Measurements from ENCODE around the gene MUS81. TPM values are rescaled to one million over a fixed set of nuclear protein-coding genes. Genes with fewer than 3 reads are reported as not detected.
"Not testable (repeated sequence)": the region's sequence is repeated elsewhere in the genome, so short reads cannot be mapped to it uniquely, and the experiment has no call there.

The MUS81 gene
- total and polyA plus RNA-seq, 3 experiments from 2014 or later: 35.2 to 85.8 (median 84.7) TPM

DNA sequence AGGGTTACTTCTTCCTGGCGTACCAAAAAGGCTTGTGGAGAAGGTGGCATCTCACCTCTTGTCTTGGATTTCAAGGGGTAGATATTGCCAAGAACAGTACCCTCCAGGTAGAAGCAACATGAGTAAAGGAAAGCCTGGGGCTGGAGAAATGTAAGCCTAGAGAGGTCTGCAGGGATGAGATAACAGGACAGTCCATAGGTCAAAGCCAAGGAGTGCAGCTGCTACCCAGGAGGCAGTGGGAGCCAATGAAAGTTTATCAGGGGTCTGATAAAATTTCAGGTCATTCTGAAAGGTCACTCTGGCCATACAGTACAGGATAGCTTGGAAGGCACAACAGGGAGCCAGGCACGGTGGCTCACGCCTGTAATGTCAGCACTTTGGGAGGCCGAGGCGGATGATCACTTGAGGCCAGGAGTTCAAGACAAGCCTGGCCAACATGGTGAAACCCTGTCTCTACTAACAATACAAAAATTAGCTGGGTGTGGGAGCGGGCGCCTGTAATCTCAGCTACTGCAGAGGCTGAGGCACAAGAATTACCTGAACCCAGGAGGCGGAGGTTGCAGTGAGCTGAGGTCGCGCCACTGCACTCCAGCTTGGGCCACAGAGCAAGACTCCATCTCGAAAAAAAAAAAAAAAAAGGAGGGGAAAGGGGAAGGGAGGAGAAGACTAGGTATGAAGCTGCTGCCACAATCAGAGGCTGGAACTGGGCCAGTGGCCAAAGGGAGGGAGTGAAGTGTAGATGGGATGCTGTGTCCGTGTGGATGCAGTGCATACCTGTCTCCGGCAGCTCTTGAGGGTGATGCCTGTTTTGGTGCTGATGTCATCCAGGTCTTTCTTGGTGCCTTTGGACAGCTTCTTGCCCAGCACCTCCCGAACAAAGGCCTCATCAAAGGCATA is 26.8 kb downstream of the MUS81 start:
- H3K4me1 ChIP-seq (ENCODE audit: insufficient read depth, low read length): peaks cover 36% of the 10 kb centered on the region
- H3K36me3 ChIP-seq (ENCODE audit: insufficient read depth, low read length): peaks cover 17% of the 10 kb centered on the region

DNA sequence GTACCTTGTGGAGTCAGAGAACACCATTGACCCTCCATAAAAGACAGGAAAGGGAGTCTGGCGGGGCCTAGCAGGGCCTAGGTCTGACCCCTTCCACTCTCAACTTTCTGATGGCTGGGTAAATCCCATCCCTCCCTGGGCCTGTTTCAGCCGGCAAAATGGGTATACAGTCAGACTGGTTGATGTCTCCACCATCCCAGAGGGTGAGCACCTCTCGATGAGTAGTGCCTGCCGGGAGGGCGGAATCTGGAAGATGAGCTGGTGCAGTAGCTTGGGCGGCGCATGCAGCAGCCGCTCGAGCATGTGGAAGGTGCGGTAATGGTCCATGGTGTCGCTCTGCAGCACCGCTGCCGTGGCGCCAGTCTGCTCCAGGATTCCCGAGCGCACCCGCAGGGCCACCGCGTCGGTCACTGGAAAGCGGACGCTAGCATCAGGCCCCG is 27.5 kb downstream of the MUS81 start:
- Mint-ChIP-seq H3K27ac (peak overlapping the region; percentile 84 to 100 (median 96)), H3K36me3 (peaks cover 0 to 43% (median 0%) of the 10 kb centered on the region in 3 donors), H3K4me3 (peak overlapping the region; percentile 83 to 97 (median 92)), H3K9me3 (no peaks in the 10 kb centered on the region), H3K27me3 (no peaks in the 10 kb centered on the region), H3K4me1 (peaks cover 48 to 65% (median 64%) of the 10 kb centered on the region in 3 donors)
- DNase-seq: no peak
- Histone ChIP-seq H3K4me3 (ENCODE audit: low read length) (peak overlapping the region; percentile 94), H3K27ac (ENCODE audit: low read depth, low read length) (peak overlapping the region; percentile 87), H3K4me1 (ENCODE audit: insufficient read depth, low read length) (peaks cover 43% of the 10 kb centered on the region), H3K36me3 (ENCODE audit: insufficient read depth, low read length) (peaks cover 11% of the 10 kb centered on the region), H3K27me3 (ENCODE audit: insufficient read depth, low read length, poor library complexity, severe bottlenecking) (no peaks in the 10 kb centered on the region), H3K9me3 (ENCODE audit: low read length) (no peaks in the 10 kb centered on the region)
- ChIA-PET CTCF (interaction anchor here (0.6 to 21.9 kb wide), 30 partner anchors 12 to 329 kb away, joined by 3 to 560 read pairs (median 6); partner anchors contain the start of genes AP5B1, BANF1, C11orf68 and CFL1), POLR2A (interaction anchor here (0.5 to 6.0 kb wide), 20 partner anchors 13 to 273 kb away, joined by 3 to 140 read pairs (median 4); partner anchors contain the start of genes BANF1, C11orf68, CFL1 and KAT5)

More for the DNA sequence above, 26.8 kb downstream of the MUS81 start:
- peaks cover 0 to 49% (median 0%) of the 10 kb centered on the region in 3 donors for H3K36me3 Mint-ChIP-seq
- H3K4me1 Mint-ChIP-seq: peaks cover 43 to 60% (median 59%) of the 10 kb centered on the region in 3 donors
- CTCF ChIA-PET: interaction anchor here (1.0 to 21.9 kb wide), 10 partner anchors 13 to 175 kb away, joined by 3 to 560 read pairs (median 14); partner anchors contain the start of genes C11orf68, CFL1, CTSW and EFEMP2
- no peak for DNase-seq
- peak overlapping the region; percentile 94 for H3K4me3 ChIP-seq (ENCODE audit: low read length)
- no peaks in the 10 kb centered on the region for H3K9me3 ChIP-seq (ENCODE audit: low read length)
- H3K4me3 Mint-ChIP-seq: peak overlapping the region; percentile 83 to 97 (median 92)
- H3K27me3 Mint-ChIP-seq: no peaks in the 10 kb centered on the region
- no peaks in the 10 kb centered on the region for H3K9me3 Mint-ChIP-seq
- H3K27ac ChIP-seq (ENCODE audit: low read depth, low read length): peak overlapping the region; percentile 87
- no peaks in the 10 kb centered on the region for H3K27me3 ChIP-seq (ENCODE audit: insufficient read depth, low read length, poor library complexity, severe bottlenecking)
- POLR2A ChIA-PET: interaction anchor here (0.6 to 4.5 kb wide), 5 partner anchors 13 to 45 kb away, joined by 3 to 30 read pairs (median 5); partner anchors contain the start of genes C11orf68 and MUS81
- peak overlapping the region; percentile 84 to 99 (median 94) for H3K27ac Mint-ChIP-seq

DNA sequence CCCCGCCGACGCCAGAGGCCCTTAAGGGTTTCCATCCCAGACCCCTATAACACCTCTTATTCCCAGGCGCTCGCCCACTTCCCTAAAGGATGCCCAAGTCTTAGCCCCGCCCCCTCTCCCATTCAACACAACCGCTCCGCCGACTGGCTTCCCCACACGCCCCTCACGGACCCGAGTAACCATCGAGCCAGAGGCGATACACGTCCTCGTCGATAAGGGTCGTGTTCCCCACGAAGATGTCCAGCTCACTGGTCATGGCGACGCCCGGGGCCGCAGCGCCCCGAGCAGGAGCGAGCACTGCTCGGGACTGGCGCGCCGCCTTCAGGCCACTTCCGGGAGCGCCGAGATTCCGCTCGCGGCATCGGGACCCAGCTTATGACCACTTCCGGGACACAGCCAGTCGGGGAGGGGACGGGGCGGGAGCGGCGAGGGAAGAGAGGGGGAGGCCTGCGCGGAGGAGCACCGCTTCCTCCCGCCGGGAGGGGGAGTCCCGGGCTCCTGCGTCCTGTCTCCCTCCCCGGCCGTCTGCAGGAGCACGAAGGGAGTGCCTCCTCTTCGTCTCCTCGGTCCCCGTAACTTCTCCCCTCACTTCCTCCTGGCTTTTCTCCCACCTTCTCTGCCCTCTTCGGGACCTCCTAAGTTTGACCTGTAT is 28.1 kb downstream of the MUS81 start, which contains the start of gene FIBP:
Gene FIBP (minus strand): TSS at position 309 of the 652 bp plus-strand sequence. CDS start 53 bp downstream, at position 256.
- POLR2A ChIA-PET: interaction anchor here (0.5 to 6.0 kb wide), 22 partner anchors 11 to 273 kb away, joined by 3 to 140 read pairs (median 4); partner anchors contain the start of genes BANF1, C11orf68, CFL1 and KAT5

DNA sequence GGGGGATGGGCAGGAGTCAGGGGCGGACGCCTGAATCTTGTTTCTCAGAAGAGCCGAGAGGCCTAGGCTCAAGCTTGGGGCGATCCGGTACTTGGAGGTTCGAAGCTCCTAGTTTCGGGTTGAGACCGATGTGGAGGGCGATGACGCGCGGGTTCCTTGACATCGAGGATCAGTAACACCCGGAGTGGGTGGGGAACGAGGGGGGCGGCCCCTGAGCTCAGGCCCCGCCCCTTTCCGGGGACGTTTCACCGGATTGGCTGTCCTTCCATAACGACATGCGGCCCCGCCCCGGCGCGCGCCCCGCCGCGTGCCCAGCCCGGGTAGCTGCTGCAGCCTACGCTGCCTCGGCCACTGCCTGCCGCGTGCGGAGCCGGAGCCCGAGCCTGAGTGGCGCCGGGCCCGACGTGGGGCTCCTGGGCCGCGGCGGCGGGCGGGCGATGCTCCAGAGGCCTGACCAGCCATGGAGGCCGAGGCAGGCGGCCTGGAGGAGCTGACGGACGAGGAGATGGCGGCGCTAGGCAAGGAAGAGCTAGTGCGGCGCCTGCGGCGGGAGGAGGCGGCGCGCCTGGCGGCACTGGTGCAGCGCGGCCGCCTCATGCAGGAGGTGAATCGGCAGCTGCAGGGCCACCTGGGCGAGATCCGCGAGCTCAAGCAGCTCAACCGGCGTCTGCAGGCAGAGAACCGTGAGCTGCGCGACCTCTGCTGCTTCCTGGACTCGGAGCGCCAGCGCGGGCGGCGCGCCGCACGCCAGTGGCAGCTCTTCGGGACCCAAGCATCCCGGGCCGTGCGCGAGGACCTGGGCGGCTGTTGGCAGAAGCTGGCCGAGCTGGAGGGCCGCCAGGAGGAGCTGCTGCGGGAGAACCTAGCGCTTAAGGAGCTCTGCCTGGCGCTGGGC is 30.3 kb downstream of the MUS81 start, which contains the start of gene CCDC85B:
Gene CCDC85B (plus strand): TSS at position 350 of the 895 bp plus-strand sequence. CDS start 111 bp downstream, at position 461.
- Mint-ChIP-seq H3K9me3 (no peaks in the 10 kb centered on the region), H3K36me3 (peaks cover 0 to 17% (median 0%) of the 10 kb centered on the region in 3 donors), H3K4me3 (peak within 1 kb of the TSS; percentile 83 to 97 (median 92)), H3K27me3 (no peaks in the 10 kb centered on the region), H3K4me1 (peaks cover 61 to 72% (median 69%) of the 10 kb centered on the region in 3 donors), H3K27ac (peak within 1 kb of the TSS; percentile 85 to 100 (median 96))
- Histone ChIP-seq H3K36me3 (ENCODE audit: insufficient read depth, low read length) (no peaks in the 10 kb centered on the region), H3K9me3 (ENCODE audit: low read length) (no peaks in the 10 kb centered on the region), H3K4me3 (ENCODE audit: low read length) (peak within 1 kb of the TSS; percentile 94), H3K27ac (ENCODE audit: low read depth, low read length) (peak within 1 kb of the TSS; percentile 87), H3K4me1 (ENCODE audit: insufficient read depth, low read length) (peaks cover 55% of the 10 kb centered on the region), H3K27me3 (ENCODE audit: insufficient read depth, low read length, poor library complexity, severe bottlenecking) (no peaks in the 10 kb centered on the region)
- ChIA-PET CTCF (interaction anchor here (0.5 to 21.9 kb wide), 34 partner anchors 9 to 1686 kb away, joined by 3 to 560 read pairs (median 4); partner anchors contain the start of genes AP5B1, C11orf68, CAPN1 and CFL1), POLR2A (interaction anchor here (0.6 to 6.0 kb wide), 26 partner anchors 8 to 377 kb away, joined by 3 to 140 read pairs (median 4); partner anchors contain the start of genes BANF1, C11orf68, CFL1 and CTSW)
- peak; percentile 97 to 99 (median 98) for DNase-seq

More for the DNA sequence above, 28.1 kb downstream of the MUS81 start, which contains the start of gene FIBP:
- no peaks in the 10 kb centered on the region for H3K27me3 Mint-ChIP-seq
- Histone ChIP-seq H3K27me3 (ENCODE audit: insufficient read depth, low read length, poor library complexity, severe bottlenecking) (no peaks in the 10 kb centered on the region), H3K9me3 (ENCODE audit: low read length) (no peaks in the 10 kb centered on the region), H3K4me3 (ENCODE audit: low read length) (peak within 1 kb of the TSS; percentile 94), H3K36me3 (ENCODE audit: insufficient read depth, low read length) (peaks cover 9% of the 10 kb centered on the region), H3K27ac (ENCODE audit: low read depth, low read length) (peak within 1 kb of the TSS; percentile 87), H3K4me1 (ENCODE audit: insufficient read depth, low read length) (peaks cover 48% of the 10 kb centered on the region)
- H3K4me1 Mint-ChIP-seq: peaks cover 54 to 71% (median 69%) of the 10 kb centered on the region in 3 donors
- no peaks in the 10 kb centered on the region for H3K9me3 Mint-ChIP-seq
- peak within 1 kb of the TSS; percentile 84 to 100 (median 96) for H3K27ac Mint-ChIP-seq
- peaks cover 0 to 38% (median 0%) of the 10 kb centered on the region in 3 donors for H3K36me3 Mint-ChIP-seq
- peak within 1 kb of the TSS; percentile 83 to 97 (median 92) for H3K4me3 Mint-ChIP-seq
- CTCF ChIA-PET: interaction anchor here (0.6 to 21.9 kb wide), 34 partner anchors 11 to 329 kb away, joined by 3 to 560 read pairs (median 4); partner anchors contain the start of genes AP5B1, BANF1, C11orf68 and CFL1
- peak; percentile 89 to 98 (median 95) for DNase-seq

DNA sequence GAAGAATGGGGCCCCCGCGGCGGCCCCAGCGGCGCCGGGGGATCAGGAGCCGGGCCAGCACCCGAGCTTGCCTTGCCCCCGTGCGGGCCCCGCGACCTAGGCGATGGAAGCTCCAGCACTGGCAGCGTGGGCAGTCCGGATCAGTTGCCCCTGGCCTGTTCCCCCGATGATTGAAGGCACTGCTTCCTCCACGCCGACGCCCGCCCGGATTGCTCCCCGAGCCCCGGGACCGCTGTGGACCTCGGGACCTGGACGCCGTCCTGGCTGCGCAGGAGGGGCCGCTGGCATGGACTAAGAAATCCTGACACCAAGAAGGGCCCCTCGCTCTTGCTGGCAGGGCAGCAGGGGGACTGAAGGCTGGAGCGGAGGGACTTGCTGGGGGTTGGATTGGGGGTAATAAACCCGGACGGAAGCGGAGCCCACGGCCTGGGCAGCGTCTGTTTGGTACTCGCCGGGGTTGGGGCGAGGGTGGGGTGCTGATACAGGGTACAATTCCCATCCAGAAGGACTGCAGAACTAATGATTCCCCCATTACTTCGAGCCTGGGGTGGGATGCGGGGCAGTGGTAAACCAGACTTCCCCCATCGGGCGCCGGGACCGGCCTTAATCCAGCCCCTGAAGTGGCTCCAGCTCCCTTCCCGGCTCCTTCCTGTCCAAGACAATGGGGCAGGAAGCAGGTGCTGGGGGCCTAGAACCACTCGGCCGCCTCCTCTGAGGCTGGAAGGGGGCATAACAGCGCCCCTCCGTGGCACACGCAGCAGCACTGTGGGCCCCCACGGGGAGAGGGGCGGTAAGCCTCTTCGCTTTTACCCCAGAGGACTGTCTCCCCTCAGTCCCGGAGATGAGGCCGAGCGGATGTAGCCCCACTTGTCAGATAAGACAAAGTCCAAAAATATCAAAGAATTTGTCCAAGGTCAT is 31.2 kb downstream of the MUS81 start:
- peak overlapping the region; percentile 85 to 99 (median 92) for H3K27ac Mint-ChIP-seq
- Histone ChIP-seq H3K4me3 (ENCODE audit: low read length) (peak overlapping the region; percentile 74), H3K4me1 (ENCODE audit: insufficient read depth, low read length) (peaks cover 55% of the 10 kb centered on the region), H3K36me3 (ENCODE audit: insufficient read depth, low read length) (no peaks in the 10 kb centered on the region), H3K9me3 (ENCODE audit: low read length) (no peaks in the 10 kb centered on the region), H3K27me3 (ENCODE audit: insufficient read depth, low read length, poor library complexity, severe bottlenecking) (no peaks in the 10 kb centered on the region), H3K27ac (ENCODE audit: low read depth, low read length) (peak overlapping the region; percentile 87)
- peak overlapping the region; percentile 78 to 92 (median 89) for H3K4me3 Mint-ChIP-seq
- H3K27me3 Mint-ChIP-seq: no peaks in the 10 kb centered on the region
- CTCF ChIA-PET: interaction anchor here (0.7 to 21.9 kb wide), 25 partner anchors 8 to 709 kb away, joined by 3 to 560 read pairs (median 5); partner anchors contain the start of genes AP5B1, C11orf68, CAPN1 and CFL1
- peaks cover 62 to 70% (median 67%) of the 10 kb centered on the region in 3 donors for H3K4me1 Mint-ChIP-seq
- no peaks in the 10 kb centered on the region for H3K9me3 Mint-ChIP-seq
- peak in 1 of 5 donors; percentile 15 for DNase-seq
- H3K36me3 Mint-ChIP-seq: peaks cover 0 to 12% (median 0%) of the 10 kb centered on the region in 3 donors
- POLR2A ChIA-PET: interaction anchor here (0.8 to 6.0 kb wide), 19 partner anchors 9 to 377 kb away, joined by 3 to 140 read pairs (median 4); partner anchors contain the start of genes BANF1, C11orf68, CFL1 and CTSW

DNA sequence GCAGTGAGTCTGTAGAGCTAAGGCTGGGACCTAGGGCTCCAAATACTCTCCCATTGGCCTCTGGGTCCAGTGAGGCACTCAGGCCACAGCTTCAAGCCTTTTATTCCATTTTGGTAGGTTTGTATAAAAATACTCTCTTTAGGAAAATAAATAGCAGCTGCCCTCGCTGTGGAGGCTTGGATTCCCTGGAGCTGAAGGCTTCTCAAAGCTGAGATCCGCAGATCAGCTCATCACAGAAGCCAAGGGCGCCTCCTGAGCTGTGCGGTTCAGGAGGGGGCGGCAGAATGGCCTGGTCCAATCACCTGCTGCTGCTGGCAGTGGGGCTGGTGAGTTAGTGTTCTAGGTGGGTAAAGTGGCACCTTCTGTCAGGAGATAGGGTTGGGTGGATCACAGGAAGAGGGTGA is 31.9 kb downstream of the MUS81 start:
- POLR2A ChIA-PET: interaction anchor here (2.9 to 6.0 kb wide), 3 partner anchors 9 to 33 kb away, joined by 11 to 140 read pairs (median 32); partner anchors contain the start of genes C11orf68, CFL1, FOSL1 and MUS81
- H3K9me3 ChIP-seq (ENCODE audit: low read length); H3K9me3 Mint-ChIP-seq; H3K36me3 Mint-ChIP-seq; H3K27me3 ChIP-seq (ENCODE audit: insufficient read depth, low read length, poor library complexity, severe bottlenecking); H3K27me3 Mint-ChIP-seq; H3K36me3 ChIP-seq (ENCODE audit: insufficient read depth, low read length): not testable (repeated sequence)
- peaks cover 55% of the 10 kb centered on the region for H3K4me1 ChIP-seq (ENCODE audit: insufficient read depth, low read length)
- peak in 2 of 5 donors; percentile 18 to 44 for DNase-seq
- CTCF ChIA-PET: interaction anchor here (0.7 to 21.9 kb wide), 8 partner anchors 8 to 75 kb away, joined by 3 to 560 read pairs (median 18); partner anchors contain the start of genes C11orf68, CFL1, CTSW and EFEMP2
- peak overlapping the region; percentile 85 to 99 (median 92) for H3K27ac Mint-ChIP-seq
- peak overlapping the region; percentile 87 for H3K27ac ChIP-seq (ENCODE audit: low read depth, low read length)
- peak overlapping the region; percentile 74 for H3K4me3 ChIP-seq (ENCODE audit: low read length)
- H3K4me3 Mint-ChIP-seq: peak overlapping the region; percentile 78 to 92 (median 89)
- H3K4me1 Mint-ChIP-seq: peaks cover 57 to 63% (median 60%) of the 10 kb centered on the region in 3 donors
